GM19099 (cell line): ENCODE results near the gene FAIM2.

Experiments
- POLR2A ChIP-seq: IDR thresholded peaks from 3 replicates; pipeline ENCODE4 v1.6.1; 2011; ENCODE audit warnings: low read depth; ENCODE audit not compliant: insufficient read length; ENCODE audit errors: extremely low read depth

FAIM2 gene

DNA sequence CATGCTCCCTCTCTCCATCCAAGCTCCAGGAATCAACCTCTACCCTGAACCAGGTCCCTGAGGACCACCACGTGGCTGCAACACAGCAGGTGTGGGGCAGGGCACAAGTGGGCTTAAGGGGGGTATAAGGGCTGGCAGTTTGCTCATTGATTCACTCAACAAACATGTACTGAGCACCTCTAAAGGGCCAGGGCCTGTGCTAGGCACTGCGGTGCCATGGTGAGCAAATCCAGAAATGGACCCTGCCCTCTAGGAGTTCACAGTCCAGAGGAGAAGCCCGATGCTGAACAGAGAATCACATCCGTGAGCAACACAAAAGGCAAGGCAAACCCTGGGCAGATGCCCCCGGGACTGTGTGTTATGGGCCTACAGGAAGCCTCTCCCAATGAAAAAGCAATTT is 40.3 kb upstream of the FAIM2 start:
- TF ChIP-seq POLR2A: no peak

DNA sequence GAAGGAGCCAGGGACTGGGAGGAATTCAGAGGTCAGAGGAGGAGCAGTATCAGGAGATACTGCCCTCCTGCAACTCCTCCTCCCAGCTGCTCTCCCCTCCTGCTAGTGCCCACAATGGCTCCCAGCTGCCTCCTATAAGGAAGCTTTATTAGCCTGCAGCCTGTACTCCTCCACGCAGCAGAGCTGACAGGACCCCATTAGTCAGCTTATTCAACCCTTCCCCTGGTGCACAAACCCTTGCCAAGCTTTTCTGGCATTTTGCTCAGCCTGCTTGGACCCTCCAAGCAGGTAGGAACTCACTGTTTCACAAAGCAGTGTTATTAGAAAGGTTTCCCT is 39.9 kb upstream of the FAIM2 start:
- TF ChIP-seq POLR2A: no peak

GRCh38 chr12:49942921-49943624 is 39.4 kb upstream of the FAIM2 start:
- no peak for TF ChIP-seq POLR2A

- TF ChIP-seq POLR2A: no peak
Observed at GRCh38 chr12:49942512-49942893, 38.8 kb upstream of the FAIM2 start.

DNA sequence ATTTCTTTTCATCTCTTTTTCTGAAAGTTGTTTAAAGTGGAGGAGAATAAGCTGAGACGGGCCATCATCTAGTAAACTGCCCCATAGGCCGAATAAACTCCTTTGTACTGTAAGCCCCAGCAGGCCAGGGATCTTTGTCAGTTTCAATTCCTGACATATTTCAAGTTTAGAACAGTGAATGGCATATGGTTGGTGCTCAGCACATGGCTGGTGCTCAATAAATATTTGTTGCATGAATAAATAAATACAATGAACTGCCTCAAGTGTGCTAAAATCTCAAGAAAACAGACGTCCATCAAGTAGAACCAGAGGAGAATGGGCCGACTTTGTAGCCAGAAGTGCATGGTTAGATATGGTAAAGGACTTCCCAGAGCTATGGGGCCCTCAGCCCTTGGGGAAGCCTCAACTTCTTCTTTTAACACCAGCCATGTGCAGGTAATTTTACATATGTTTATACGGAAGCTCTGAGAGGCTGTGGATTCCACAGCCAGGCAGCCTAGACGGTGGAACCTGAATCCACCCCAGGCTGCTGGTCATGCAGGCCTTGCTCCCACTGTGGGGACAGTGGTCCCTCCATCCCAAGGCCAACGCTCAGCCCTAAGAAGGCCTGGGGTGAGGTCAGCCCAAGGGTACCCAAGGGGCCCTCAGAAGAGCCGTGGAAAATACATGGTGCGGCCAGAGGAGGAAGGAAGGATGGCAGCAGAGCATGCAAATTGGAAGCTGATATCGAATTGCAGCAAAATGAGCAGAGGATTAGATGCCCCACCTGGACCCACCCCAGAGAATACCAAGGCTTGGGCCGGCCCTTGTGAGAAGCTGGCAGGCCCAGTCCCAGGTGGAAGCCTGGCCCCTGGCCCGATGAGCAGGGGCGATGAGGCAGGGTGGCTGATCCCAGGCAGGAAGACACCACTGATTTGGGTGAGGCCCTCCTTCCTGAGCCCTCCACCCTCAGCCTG is 38.1 kb upstream of the FAIM2 start:
- TF ChIP-seq POLR2A: no peak

DNA sequence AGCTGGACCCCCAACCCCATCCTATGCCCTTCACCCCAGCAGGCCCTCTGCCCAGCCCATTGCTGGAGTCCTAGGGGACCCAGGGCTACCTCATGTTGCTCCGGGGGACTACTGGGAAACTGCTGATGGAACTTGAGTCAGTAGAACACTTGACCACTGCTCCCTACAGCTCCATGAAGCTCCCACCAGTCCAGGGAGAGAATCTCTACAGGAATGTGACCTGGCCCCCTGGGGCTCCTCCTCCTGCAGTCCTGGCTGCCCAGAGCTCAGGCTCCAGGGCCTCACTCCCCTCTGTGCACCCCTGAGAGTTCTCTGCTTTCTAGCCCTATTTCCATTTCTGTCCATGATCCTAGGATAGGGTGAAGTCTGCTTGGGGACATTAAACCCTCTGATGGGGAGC is 36.0 kb upstream of the FAIM2 start:
- TF ChIP-seq POLR2A: no peak

DNA sequence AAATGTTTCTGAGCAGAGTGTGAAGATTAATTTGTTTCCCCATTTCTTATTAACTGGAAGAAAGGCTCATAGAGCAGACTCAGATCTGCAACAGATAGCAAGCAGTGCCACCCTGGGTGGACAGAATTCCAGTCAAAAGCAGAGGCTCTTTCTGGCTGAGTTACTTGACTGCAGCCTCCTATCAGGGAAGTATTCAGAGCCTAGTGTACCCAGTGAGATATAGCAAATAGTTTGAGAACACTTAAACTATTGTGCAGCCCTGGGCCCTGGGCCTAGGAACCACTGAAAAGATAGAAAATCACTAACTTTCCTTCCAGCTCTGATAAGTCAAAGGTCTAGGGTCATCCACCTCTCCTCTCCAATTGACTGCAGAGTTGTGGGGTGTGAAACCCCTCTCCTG is 35.6 kb upstream of the FAIM2 start:
- TF ChIP-seq POLR2A: no peak

DNA sequence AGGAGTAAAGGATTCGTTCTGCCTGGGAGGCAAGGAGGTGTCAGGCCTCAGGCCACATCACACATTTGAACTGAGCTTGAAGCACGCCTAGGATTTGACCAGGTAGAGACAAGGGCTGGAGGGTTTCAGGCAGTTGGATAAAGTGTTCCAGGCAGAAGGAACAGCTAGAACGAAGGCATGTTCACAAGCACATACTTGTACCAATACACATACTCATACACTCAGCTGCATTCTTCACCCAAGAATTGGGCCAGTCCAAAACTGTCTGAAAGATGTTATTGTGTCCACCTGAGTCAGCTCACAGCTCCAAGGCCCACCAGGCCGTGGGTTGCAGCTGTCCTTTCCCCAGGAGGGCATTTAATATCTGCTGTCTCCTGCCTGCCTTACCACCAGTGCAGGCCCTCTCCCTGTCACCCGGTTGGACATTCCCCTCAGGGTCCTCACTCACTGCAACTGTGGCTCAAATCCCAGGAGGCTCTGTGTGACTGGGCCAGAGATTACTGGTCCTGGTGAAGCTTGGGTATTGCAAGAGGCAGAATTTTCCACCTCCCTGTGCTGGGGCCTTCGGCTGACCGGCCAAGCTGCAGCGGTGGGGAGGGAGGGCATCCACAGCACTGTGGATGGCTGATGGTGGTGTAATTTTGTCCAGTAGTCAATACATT is 34.1 kb upstream of the FAIM2 start:
- TF ChIP-seq POLR2A: no peak

- TF ChIP-seq POLR2A: no peak
Observed at GRCh38 chr12:49936925-49937324, 33.2 kb upstream of the FAIM2 start.

- TF ChIP-seq POLR2A: no peak
Observed at GRCh38 chr12:49934505-49934904, 30.8 kb upstream of the FAIM2 start.

DNA sequence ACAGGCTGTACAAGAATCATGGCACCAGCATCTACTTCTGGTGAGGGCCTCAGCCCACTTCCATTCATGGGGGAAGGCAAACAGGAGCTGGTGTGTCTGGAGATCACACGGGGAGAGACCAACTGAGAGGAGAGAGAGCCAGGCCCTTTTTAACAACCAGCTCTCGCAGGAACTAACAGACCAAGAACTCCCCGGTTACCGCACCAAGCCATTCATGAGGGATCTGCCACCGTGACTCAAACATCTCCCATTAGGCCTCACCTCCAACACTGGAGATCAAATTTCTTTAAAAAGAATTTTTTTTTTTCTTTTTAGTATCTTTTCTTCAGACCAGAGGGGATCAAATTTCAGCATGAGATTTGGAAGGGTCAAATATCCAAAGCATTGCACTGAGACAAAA is 30.1 kb upstream of the FAIM2 start:
- TF ChIP-seq POLR2A: no peak

- no peak for TF ChIP-seq POLR2A
Observed at GRCh38 chr12:49932533-49933130, 28.9 kb upstream of the FAIM2 start.

GRCh38 chr12:49932023-49932422 is 28.3 kb upstream of the FAIM2 start:
- no peak for TF ChIP-seq POLR2A

- TF ChIP-seq POLR2A: no peak
Observed at GRCh38 chr12:49930515-49931288, 27.0 kb upstream of the FAIM2 start.

DNA sequence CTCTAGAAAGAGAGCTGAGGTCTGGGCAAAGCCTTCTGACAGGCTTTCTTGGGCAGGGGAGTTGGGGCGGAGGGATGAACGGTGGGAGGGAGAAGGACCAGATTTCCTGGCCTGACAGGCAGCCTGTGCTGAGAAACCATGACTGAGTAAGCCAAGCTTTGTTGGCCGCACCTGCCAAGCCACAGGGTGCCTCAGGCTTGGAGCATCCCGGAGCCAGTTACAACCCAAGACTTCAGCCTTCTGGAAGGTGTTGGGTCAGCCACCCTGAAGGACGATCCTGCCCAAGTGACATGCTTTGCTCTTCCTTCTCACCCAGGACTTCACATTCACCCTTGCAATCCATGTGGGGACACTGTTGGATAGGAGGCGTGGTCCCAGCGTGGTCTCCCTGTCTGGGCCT is 25.9 kb upstream of the FAIM2 start:
- no peak for TF ChIP-seq POLR2A

DNA sequence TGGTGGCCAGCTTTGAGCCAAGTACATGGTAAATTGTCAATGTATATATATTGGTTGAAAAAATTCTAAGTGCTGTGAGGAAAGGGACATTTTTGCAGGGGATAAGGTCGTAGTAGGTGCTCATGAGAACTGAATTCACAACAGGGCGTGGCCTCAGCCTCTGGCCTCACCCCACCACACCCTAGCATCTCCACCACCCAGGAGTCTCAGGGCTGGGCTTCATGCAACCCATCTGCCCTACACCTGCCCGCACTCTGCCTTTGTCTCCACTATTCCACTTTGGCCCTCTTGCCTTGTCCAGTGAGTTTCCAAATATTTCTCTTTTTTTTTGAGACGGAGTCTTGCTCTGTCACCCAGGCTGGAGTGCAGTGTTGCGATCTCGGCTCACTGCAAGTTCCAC is 24.8 kb upstream of the FAIM2 start:
- no peak for TF ChIP-seq POLR2A
